NCI-H128 (cell line): ENCODE measurements around the gene ZFP37.
"Not testable (repeated sequence)": the region's sequence is repeated elsewhere in the genome, so short reads cannot be mapped to it uniquely, and the experiment has no call there.

ENCODE experiments used
- DNase-seq: peaks from one replicate; lab custom pipeline; 2025; ENCODE audit not compliant: unreplicated experiment; lab: John Stamatoyannopoulos, UW

Gene ZFP37

DNA sequence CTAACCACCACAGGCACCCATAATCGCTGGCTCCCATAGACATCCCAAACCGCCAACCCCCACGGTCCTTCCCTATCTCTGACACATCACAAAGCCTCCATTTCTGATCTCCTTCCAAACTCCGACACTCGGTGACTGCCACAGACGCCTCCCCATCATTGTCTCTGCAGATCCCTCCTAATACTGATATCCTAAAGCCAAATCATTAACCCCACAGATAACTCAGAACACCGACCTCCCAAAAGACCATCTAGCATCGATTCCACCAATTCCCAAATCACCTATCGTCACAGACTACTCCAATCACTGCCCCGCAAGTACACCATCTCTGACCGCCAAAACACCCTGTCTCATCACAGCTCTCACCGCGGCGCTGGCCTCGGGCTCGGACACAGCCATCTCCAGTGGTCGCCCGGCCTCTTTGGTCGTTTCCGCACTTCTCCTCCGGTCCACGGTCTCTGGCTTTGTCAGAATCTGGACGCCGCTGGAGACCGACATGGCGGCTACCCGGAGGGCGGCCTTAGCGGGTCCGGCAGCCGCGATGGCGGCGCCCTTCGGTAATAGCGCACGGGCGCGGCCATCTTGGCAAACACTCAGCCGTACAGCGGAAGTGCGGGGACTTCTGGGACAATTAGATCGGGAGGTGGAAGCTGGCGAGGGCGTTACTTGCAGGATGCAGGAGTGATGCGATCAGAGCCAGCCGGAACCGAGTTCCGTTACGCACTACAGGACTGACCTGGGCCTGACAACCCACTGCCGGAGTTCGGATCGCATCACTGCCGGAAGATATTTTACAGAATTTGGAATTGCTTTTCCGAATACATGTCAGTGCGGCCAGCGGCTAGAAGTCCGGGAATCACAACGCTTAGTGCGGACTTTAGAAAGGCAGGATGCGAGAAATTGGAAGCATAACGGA, at the start of gene ZFP37:
ZFP37 (minus strand) TSS at position 534 of the 916 bp plus-strand sequence; CDS start at position 498, 36 bp downstream.
- peak; percentile 95 for DNase-seq

DNA sequence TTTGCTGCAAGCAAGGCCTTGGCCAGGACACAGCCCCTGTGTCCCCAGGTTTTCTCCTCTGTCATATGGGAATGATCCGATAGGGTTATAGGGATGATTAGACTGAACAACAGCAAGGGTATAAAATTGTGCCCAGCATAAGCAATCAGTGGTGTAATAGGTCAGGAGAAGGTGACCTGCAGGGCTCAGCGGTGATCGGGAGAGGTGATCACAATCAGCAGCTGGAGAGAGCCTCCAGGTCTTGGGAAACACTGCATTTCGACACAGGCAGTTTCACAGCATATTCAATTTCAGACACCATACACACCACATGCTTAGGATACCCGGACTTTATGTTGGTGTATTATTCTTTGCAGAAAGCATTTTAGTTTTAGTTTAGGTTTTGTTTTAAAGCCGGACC, 48.8 kb upstream of the ZFP37 start:
- not testable (repeated sequence) for DNase-seq

DNA sequence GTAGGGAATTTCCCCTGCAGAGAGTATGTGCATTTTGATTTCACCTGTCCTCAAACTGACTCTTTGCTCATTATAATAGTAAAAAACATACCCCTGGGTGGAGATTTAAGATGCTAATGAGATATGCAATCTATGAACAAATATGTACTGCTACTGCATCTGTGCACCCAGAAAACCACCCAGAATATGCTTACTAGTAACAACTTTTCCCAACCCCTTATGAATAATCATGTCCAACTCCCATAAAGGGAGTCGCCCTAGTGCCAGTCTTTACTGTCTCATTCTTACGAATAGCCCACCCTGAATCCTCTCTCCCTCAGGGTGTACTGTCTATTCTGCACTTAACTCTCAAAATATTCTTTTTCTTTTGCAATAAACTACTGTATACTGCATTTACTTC, 39.0 kb upstream of the ZFP37 start:
- DNase-seq: no peak

DNA sequence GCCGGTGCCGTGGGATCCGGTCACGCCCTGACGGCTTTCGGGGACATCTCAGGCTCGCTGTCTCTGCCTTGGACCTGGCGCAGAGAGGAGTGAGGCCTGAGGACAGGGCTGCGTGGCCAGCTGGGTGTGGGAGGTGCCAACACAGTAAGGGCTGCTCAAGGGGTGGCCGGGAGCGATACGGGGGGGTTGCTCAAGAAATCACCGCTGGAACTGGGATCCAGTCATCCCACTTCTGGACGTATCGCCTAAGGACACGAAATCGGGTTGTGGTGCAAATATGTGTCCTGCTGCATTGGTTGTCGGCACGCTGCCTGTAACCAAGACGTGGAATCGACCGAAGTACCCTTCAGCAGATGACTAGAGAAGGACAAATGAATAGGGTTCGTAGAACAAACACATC, 33.4 kb upstream of the ZFP37 start:
- DNase-seq: not testable (repeated sequence)

DNA sequence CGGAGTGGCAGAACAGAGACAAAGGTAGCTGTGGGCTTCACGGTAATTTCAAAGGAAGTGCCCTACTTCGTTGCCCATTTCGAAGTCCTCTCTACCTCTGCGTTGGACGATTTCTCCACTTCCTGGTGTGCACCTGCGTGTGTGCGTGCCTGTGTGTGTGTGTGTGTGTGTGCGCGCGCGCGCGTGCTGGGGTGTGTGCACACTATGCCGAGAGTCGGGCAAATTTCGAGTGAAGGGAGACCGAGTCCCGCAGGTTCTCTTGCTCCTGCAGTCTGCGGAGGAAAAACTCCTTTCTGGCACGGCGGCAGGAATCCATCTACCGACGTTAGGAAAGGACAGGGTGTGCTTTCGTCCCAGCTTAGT, 32.6 kb upstream of the ZFP37 start:
- DNase-seq: not testable (repeated sequence)

DNA sequence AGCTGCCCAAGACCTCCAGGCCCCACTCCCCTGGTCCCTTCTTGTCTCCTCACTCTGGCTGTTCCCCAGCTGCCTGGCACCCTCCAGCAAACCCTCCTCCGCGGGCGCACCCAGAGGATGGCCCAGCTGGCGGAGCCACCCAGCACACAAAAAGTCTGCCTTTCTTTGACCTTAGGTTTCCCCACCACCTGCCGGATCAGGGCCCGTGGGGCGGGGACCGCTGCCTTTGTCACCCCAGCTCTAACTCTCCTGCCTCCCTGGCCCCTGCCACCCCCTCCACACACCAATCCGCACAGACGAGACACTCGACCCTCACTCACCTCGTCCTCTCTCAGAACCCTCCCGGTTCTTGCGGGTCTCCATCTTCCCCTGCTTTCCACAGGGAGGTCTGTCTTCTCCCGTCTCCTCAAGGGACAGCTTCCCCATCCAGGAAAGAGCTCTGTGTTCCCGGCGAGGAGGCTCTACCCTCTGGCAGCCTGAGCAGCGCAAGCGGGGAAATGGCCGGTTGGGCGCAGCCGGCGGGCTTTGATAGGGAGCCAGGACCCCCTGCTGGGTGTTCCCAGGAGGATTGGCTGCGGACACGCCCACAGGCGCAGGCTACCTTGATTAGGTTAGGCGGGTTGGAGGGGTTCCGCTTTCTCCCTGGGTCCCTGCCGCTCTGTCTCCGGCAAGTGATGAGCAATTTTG, 32.1 kb upstream of the ZFP37 start:
- DNase-seq: not testable (repeated sequence)

DNA sequence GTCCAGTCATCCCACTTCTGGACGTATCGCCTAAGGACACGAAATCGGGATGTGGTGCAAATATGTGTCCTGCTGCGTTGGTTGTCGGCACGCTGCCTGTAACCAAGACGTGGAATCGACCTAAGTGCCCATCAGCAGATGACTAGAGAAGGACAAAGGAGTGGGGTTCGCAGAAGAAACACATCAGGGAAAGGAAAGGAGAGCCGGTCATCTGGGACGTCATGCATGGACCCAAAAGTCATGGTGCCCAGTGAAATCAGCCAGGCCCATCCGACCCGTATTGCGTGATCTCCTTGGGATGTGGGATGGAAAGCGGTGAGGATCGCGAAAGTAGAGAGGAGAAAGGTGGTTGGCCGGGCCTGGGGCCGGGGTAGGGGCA, 6.4 kb upstream of the ZFP37 start:
- not testable (repeated sequence) for DNase-seq

DNA sequence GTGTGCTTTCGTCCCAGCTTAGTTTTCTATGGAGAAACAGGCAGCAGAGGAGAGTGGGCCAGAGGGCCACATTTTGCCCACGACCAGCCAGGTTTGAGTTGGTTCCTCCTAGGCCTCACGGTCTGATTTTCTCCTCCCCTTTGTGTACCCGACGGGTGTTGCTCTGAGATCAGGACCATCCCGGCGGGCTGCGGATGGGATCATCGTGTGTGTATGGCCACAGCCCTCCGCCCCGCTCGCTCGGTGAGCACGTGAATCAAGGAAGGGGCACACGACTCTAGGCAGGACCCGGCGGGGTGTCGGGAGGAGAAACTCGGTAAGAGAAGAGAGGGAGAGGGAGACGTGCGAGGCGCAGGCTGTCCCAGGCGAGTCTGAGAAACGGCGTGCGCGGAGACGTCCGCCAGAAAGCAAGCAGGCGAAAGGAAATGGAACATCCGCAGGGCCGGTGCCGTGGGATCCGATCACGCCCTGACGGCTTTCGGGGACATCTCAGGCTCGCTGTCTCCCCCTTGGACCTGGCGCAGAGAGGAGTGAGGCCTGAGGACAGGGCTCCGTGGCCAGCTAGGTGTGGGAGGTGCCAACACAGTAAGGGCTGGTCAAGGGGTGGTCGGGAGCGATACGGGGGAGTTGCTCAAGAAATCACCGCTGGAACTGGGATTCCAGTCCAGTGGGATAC, 5.9 kb upstream of the ZFP37 start:
- not testable (repeated sequence) for DNase-seq

DNA sequence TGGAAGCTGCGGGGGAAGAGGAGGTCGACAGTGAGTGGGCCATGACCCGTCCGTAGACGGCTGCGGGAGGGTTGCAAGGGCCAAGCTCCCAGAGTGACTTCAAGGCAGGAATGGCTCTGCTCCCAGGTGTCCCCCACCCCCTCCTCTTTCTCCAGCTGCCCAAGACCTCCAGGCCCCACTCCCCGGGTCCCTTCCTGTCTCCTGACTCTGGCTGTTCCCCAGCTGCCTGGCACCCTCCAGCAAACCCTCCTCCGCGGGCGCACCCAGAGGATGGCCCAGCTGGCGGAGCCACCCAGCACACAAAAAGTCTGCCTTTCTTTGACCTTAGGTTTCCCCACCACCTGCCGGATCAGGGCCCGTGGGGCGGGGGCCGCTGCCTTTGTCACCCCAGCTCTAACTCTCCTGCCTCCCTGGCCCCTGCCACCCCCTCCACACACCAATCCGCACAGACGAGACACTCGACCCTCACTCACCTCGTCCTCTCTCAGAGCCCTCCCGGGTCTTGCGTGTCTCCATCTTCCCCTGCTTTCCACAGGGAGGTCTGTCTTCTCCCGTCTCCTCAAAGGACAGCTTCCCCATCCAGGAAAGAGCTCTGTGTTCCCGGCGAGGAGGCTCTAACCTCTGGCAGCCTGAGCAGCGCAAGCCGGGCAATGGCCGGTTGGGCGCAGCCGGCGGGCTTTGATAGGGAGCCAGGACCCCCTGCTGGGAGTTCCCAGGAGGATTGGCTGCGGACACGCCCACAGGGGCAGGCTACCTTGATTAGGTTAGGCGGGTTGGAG, 4.7 kb upstream of the ZFP37 start:
- DNase-seq: not testable (repeated sequence)

DNA sequence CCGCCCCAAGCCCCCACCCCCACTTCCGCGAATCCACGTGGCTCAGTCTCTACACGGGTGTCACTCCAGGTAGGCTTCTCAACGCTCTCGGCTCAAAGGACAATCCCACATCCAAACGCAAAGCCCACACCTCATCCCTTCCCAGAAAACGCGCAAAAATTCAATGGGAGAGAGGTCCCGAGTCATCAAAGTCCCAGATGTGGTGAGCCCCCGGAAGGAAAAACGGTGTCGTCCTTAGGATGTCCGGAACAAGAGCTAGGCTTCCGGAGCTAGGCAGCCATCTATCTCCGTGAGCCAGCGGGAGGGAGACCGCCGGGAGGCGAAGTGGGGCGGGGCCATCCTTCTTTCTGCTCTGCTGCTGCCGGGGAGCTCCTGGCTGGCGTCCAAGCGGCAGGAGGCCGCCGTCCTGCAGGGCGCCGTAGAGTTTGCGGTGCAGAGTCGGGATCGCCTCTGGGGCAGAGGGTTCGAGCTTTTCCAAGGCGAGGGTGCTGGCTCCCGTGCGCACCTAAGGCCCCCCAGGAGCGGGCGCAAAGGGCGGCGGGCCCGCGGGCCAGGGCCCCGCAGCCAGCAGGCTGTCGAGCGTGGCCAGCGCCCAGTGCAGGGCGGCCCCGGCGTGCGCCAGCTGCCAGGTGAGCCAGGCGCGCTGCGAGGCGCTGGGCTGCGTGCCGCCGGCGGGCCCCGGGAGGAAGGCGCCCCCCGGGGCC, 3.2 kb upstream of the ZFP37 start:
- DNase-seq: not testable (repeated sequence)

DNA sequence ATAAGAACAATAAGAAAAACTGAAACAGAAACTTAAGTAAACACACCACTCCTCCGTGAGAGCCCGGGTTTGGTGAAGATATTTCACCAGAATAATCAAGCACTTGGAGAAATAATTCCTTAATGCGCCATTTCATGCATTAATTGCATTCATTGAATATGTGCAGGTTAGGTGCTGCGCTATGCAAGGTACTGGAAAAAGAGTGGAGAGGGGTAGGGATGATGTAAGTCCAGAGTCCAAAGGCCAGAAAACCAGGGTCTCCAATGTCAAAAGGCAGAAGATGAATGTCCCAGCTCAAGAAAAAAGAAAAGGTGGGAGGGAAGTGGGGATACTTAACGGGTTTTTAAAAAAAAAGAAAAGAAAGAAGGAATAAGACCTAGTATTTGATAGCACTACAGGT, 669 bp upstream of the ZFP37 start:
- no peak for DNase-seq

DNA sequence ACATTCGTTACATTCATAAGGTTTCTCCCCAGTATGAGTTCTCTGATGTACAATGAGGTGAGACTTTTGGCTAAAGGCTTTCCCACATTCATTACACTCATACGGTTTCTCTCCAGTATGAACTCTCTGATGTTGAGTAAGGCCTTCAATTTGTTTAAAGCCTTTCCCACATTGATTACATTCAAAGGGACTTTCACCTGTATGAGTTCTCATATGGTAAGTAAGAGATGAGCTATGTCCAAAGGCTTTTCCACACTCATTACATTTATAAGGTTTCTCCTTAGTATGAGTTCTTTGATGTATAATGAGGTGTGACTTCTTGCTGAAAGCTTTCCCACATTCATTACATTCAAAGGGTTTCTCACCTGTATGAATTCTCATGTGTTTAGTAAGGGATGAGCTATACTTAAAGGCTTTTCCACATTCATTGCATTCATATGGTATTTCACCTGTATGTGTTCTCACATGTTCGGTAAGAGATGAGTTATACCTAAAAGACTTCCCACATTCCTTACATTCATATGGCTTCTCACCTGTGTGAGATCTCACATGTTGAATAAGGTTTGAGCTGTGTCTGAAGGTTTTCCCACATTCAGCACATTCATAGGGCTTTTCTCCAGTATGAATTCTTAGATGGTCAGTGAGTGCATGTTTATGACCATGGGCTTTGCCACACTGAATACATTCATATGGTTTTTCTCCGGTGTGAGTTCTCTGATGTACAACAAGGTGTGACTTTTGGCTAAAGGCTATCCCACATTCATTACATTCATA, 13.5 kb downstream of the ZFP37 start:
- no peak for DNase-seq

DNA sequence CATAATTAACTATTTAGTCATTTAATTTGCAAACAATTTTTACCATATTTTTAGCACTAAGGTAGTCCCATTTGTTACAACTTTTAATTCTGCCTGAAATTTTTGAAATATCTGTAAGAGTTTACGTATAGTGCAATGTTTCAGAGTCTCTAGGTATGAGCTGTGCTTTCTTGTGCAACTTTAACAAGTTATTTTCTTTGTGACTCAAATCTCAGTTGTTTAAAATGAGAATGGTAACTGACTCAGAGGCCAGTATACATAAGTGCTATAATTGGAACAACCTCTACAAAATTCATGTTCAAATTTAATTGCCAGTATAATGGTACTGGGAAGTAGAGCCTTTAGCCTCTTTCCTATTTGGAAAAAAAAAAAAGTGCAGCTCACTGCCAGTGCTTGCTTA, 30.3 kb downstream of the ZFP37 start:
- no peak for DNase-seq

DNA sequence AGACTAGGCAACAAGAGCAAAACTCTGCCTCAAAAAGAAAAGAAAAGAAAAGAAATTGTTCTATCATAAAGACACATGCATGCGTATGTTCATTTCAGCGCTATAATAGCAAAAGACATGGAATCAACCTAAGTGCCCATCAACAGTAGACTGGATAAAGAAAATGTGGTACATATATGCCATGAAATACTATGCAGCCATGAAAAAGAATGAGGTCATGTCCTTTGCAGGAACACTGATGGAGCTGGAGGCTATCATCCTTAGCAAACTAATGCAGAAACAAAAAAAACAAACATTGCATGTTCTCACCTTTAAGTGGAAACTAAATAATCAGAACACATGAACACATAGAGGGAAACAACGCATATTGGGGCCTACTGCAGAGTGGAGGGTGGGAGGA, 38.3 kb downstream of the ZFP37 start:
- DNase-seq: no peak

DNA sequence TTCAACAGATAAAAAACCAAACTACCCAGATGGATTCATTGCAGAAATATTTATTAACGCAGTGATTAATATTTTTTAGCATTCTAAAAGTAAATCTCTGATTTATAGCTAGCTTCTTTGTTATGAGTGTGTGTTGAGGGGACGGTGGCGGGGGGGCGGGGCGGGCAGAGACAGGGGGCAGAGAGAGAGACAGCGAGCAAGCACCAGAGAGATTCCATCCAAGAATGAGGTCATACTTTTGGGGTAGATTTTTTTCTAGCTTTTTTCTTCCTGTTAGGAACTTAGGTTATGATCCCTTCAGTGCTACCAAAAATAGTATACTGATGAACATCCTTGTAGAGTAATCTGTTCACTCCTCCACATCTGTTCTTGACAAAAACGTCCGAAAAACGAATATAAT, 44.0 kb downstream of the ZFP37 start:
- DNase-seq: no peak

DNA sequence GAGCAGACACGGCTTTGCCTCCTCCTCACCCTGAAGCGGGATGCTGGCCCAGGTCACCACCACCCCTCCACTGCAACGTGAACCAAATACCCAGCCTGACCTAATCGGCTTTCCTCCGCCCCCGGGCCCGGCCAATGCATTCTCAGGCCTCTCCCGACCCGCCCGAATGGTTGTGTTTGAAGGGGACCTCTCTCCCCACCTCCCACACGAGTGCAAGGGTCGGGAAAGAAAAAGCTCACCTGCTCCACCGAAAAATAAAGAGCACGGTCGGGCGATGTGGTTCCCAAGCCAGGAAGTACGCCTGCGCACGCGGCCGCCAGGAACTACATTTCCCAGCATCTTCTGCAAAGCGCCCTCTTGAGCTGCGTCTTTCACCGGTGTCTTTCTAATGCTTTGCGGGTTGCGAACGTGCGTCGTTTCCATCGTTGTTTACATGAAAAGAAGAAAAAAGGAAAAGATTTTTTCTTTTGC, 44.6 kb downstream of the ZFP37 start, which contains the start of gene ZNF883:
ZNF883 (minus strand) TSS at position 282 of the 471 bp plus-strand sequence.
- DNase-seq: no peak

DNA sequence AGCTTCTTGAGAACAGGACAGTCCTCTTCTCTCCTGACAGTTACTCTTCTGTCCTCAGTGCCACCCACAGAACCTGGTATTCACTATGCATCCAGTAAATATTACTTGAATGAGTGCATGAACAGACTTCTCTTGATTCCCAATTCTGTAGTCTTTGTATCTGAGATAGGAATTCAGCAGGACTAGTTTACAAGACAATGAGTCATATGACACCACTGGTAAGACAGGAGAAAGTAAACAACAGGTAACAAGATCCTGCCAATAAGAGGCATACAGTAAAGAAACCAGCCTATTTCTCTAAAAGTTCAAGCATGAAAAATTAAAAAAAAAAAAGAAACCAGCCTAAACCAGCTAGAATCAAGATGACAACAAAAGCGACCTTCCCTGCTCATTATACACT, 50.7 kb downstream of the ZFP37 start:
- no peak for DNase-seq

DNA sequence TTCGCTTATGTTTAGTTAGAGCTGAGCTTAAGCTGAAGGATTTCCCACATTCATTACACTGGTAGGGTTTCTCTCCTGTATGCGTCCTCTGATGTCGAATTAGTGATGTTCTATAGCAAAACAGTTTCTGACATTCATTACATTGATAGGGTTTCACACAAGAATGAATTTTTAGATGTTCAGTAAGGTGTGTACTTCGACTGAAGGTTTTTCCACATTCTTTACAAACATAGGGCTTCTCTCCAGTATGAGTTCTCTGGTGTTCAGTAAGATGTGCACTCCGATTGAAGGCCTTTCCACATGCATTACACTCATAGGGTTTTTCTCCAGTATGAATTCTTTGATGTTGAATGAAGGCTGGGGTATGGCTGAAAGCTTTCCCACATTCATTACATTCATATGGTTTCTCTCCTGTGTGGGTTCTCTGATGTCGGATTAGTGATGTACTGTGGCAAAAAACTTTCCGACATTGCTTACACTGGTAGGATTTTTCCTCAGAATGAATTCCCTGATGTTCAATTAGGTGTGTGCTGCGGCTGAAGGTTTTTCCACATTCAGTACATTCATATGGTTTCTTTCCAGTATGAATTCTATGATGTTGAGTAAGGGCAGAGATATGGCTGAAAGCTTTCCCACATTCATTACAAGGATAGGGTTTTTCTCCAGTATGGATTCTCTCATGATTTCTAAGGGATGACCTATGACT, 59.1 kb downstream of the ZFP37 start:
- DNase-seq: no peak
